Left lung (tissue), 10 donors: ENCODE results near the gene USF2. TPM values are rescaled to one million over a fixed set of nuclear protein-coding genes. Genes with fewer than 3 reads are reported as not detected.

Experiments used
- ATAC-seq: fragments of 200-7000 bp; cut with Tn5 transposase; one replicate; pipeline ENCODE4 v1.9.1; 2020; ENCODE audit warnings: moderate library complexity
- DNase-seq, 4 donors: peaks; one replicate each; pipeline ENCODE4 v3.0.0-alpha.2; 2013 to 2020
- H3K27ac ChIP-seq, 2 donors: fragments of 200-600 bp; sonication (generic) in 1 of 2; one replicate each; pipeline versions ENCODE4 v1.5.0 to v1.8.0; 2020 to 2021
- H3K27me3 ChIP-seq, 2 donors: fragments of 200-600 bp; sonication (generic) in 1 of 2; one replicate each; pipeline versions ENCODE4 v1.5.0 to v1.8.0; 2020 to 2021
- H3K36me3 ChIP-seq, 2 donors: fragments of 200-600 bp; sonication (generic) in 1 of 2; one replicate each; pipeline versions ENCODE4 v1.5.0 to v1.8.0; 2020 to 2021
- H3K4me1 ChIP-seq, 2 donors: fragments of 200-600 bp; one replicate each; pipeline ENCODE4 v1.8.0; 2021
- H3K4me3 ChIP-seq, 2 donors: fragments of 200-600 bp; sonication (generic) in 1 of 2; one replicate each; pipeline versions ENCODE4 v1.5.0 to v1.8.0; 2020 to 2021; ENCODE audit warnings: mild to moderate bottlenecking in 1 of 2
- H3K9me3 ChIP-seq, 2 donors: fragments of 200-600 bp; sonication (generic) in 1 of 2; one replicate each; pipeline versions ENCODE4 v1.5.0 to v1.8.0; 2020 to 2021
- CTCF ChIP-seq, 2 donors: fragments of 200-600 bp; sonication (generic) in 1 of 2; IDR thresholded peaks; one replicate each; pipeline versions ENCODE4 v1.5.0 to v1.8.0; 2021; ENCODE audit warnings: antibody characterized with exemption in 2 of 2
- intact Hi-C, 2 donors: fragments of 100-400 bp; cut with DNase I; formaldehyde crosslinking; loops; one replicate each; pipeline versions ENCODE4 v1.11.2 to v1.14.2; 2022
- polyA plus RNA-seq, 6 donors: library from polyadenylated mRNA; unstranded; fragments of 120-200 nt; gene quantifications; one replicate each; pipeline ENCODE4 v1.2.1, GENCODE V29; 2013; ENCODE audit not compliant: insufficient read length in 6 of 6
- total RNA-seq, 2 donors: library from RNA; stranded (reverse); fragmentation: NEBNext Ultra II Directional; extraction: Animal tissue kit (Norgen Biotek cat#: 25700); gene quantifications; one replicate each; pipeline ENCODE4 v1.2.1, GENCODE V29; 2021
- donor health status: DM: no; HTN: yes; CAD: no.
- donor health status: DM: no; HTN: no; CAD: no.

The USF2 gene
- total and polyA plus RNA-seq, 8 donors = 123 to 187 (median 162) TPM

DNA sequence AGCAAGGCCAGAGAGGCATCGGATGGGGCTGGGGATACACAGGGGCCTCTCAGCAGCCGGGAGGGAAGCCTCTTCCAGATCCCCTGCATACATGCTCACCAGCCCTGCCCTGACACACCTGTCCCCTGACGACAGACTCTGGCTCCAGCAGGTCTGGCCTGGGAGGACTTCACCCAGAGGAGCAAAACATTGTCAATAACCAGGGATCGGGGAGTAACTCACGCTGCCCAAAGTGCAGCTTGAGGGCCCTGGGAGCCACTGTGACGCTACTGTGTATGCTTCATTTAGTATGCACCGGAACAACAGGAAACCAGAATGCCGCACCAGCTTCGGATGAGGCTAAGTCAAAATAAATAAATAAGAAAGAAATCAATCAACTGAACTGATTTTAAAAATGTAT lies 47.8 kb downstream of the USF2 start:
- no peak overlapping the region for H3K27ac ChIP-seq
- intact Hi-C loops = no loop called here
- no peak for TF ChIP-seq CTCF (IDR thresholded peaks at IDR 0.05)
- no peaks in the 10 kb centered on the region for H3K9me3 ChIP-seq
- H3K36me3 ChIP-seq = no peaks in the 10 kb centered on the region
- peaks cover 0 to 51% of the 10 kb centered on the region in 2 donors for H3K4me1 ChIP-seq
- DNase-seq (peak in 1 of 4 donors; percentile 33), ATAC-seq (no peak)
- peaks cover 0 to 9% of the 10 kb centered on the region in 2 donors for H3K27me3 ChIP-seq
- H3K4me3 ChIP-seq = no peak overlapping the region

- Histone ChIP-seq H3K36me3 (no peaks in the 10 kb centered on the region), H3K27ac (peak overlapping the region; percentile 39 to 83), H3K4me3 (no peak overlapping the region), H3K9me3 (peaks cover 0 to 6% of the 10 kb centered on the region in 2 donors), H3K27me3 (peaks cover 0 to 9% of the 10 kb centered on the region in 2 donors), H3K4me1 (peaks cover 0 to 51% of the 10 kb centered on the region in 2 donors)
- TF ChIP-seq CTCF (IDR thresholded peaks at IDR 0.05) = no peak
- DNase-seq = peak in 2 of 4 donors; percentile 45 to 67
- peak; percentile 40 for ATAC-seq
- intact Hi-C loops = no loop called here
Observed at GRCh38 chr19:35317464-35318043, 48.8 kb downstream of the USF2 start.

DNA sequence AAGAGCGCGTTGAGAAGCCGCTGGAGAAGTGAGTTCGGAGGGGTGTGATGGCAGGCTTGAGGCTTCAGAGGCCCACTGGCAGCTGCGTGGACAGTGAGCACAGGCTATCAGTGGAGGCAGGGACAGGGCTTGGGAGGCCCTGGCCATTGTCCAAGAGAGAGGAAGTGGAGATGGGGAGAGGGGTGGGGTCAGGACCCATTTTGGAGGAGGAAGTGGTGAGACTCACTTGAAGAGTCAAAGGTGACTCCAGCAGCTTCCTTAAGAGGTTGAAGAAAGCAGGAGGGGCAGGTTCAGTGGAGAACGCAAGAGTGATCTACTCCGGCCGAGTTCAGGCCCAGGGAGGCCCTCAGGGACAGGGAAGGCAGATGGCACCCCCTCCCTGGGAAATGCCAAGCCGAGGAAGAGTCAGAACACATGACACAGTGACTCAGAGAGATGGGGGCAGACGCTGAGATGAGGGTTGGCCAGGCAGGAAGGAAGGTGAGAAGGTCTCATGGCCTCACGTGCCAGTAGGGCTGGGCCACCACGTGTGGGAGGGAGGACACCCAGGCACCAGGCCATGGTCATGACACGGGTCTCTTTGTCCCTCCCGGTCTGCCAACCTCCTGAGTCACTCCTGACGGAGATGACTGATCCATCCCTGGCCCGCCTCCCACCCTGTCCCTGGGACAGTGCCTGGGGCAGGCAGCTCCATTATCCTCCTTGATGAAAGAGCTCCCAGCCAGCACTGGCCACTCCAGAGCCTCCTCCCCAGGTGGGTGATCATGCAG lies 50.1 kb downstream of the USF2 start:
- H3K36me3 ChIP-seq = no peaks in the 10 kb centered on the region
- intact Hi-C loops = no loop called here
- peaks cover 0 to 3% of the 10 kb centered on the region in 2 donors for H3K27me3 ChIP-seq
- DNase-seq (peak in 2 of 4 donors; percentile 88), ATAC-seq (peak; percentile 77)
- peak overlapping the region; percentile 44 to 83 for H3K27ac ChIP-seq
- peaks cover 0 to 6% of the 10 kb centered on the region in 2 donors for H3K9me3 ChIP-seq
- no peak overlapping the region for H3K4me3 ChIP-seq
- no peak for TF ChIP-seq CTCF (IDR thresholded peaks at IDR 0.05)
- peaks cover 0 to 54% of the 10 kb centered on the region in 2 donors for H3K4me1 ChIP-seq

- ATAC-seq = no peak
Observed at GRCh38 chr19:35320065-35320713, 51.4 kb downstream of the USF2 start.

More at GRCh38 chr19:35320065-35320713, 51.4 kb downstream of the USF2 start:
- peaks cover 0 to 61% of the 10 kb centered on the region in 2 donors for H3K4me1 ChIP-seq
- peaks cover 0 to 6% of the 10 kb centered on the region in 2 donors for H3K9me3 ChIP-seq
- H3K4me3 ChIP-seq = no peak overlapping the region
- peak overlapping the region in 1 of 2 donors; percentile 83 for H3K27ac ChIP-seq
- H3K36me3 ChIP-seq = no peaks in the 10 kb centered on the region
- intact Hi-C loops = no loop called here
- TF ChIP-seq CTCF (IDR thresholded peaks at IDR 0.05) = no peak
- H3K27me3 ChIP-seq = no peaks in the 10 kb centered on the region
- peak in 2 of 4 donors; percentile 44 to 51 for DNase-seq
